Activated CD4-positive, alpha-beta T cell treated with anti-CD3 and anti-CD28 coated beads for 36 hours (primary cell): ENCODE data around the gene RSBN1L. TPM values are rescaled to one million over a fixed set of nuclear protein-coding genes. Genes with fewer than 3 reads are reported as not detected.

Source experiments
- ATAC-seq: fragments of 200-7000 bp; cut with Tn5 transposase; one replicate; pipeline ENCODE4 v1.10.0; 2021; ENCODE audit warnings: mild to moderate bottlenecking, moderate library complexity
- CTCF ChIA-PET: fragments of 350-600 bp; sonication (Branson Sonifier 250); formaldehyde crosslinking; loops from one replicate; lab custom pipeline; 2021; ENCODE audit warnings: antibody characterized with exemption; lab: Charles Lee
- POLR2A ChIA-PET: fragments of 350-600 bp; sonication (Branson Sonifier 250); formaldehyde crosslinking; loops from one replicate; lab custom pipeline; 2021; ENCODE audit warnings: antibody characterized with exemption, inconsistent platforms; lab: Charles Lee
- DNase-seq: peaks from one replicate; pipeline ENCODE4 v3.0.0-alpha.2; 2020
- H3K27ac Mint-ChIP-seq: one replicate; pipeline ENCODE4 v1.8.0; 2021; ENCODE audit warnings: mixed read lengths
- H3K27me3 Mint-ChIP-seq: one replicate; pipeline ENCODE4 v1.8.0; 2021; ENCODE audit warnings: mixed read lengths
- H3K36me3 Mint-ChIP-seq: one replicate; pipeline ENCODE4 v1.8.0; 2021; ENCODE audit warnings: low read depth, mixed read lengths
- H3K4me1 Mint-ChIP-seq: one replicate; pipeline ENCODE4 v1.8.0; 2021; ENCODE audit warnings: mixed read lengths
- H3K4me3 Mint-ChIP-seq: one replicate; pipeline ENCODE4 v1.8.0; 2021; ENCODE audit warnings: mild to moderate bottlenecking, moderate library complexity, mixed read lengths
- H3K9me3 Mint-ChIP-seq: one replicate; pipeline ENCODE4 v1.8.0; 2021; ENCODE audit warnings: low read depth, mixed read lengths
- intact Hi-C, 2 experiments: fragments of 100-400 bp; cut with DNase I in 1 of 2; cut with micrococcal nuclease in 1 of 2; formaldehyde crosslinking; loops; one replicate each; pipeline versions ENCODE4 v1.14.2 to v1.15.1; 2022 to 2024; cut with DNase I, micrococcal nuclease
- total RNA-seq, 2 experiments: library from RNA; stranded (reverse); gene quantifications; one replicate each; pipeline ENCODE4 v1.2.3, GENCODE V29; 2021

RSBN1L gene
- total RNA-seq, 2 experiments from 2014 or later: 21.0 to 26.3 TPM

- Mint-ChIP-seq H3K4me1 (no peaks in the 10 kb centered on the region), H3K27ac (no peak overlapping the region), H3K4me3 (no peak overlapping the region), H3K36me3 (peaks cover 17% of the 10 kb centered on the region), H3K9me3 (no peaks in the 10 kb centered on the region), H3K27me3 (no peaks in the 10 kb centered on the region)
- ChIA-PET POLR2A (no interaction called here), CTCF (interaction anchor here (0.6 kb wide), 1 partner anchor 252 kb away, joined by 3 read pairs; no protein-coding TSS in a partner anchor)
- peak; percentile 16 for ATAC-seq
- DNase-seq: no peak
- intact Hi-C loops: no loop called here
Observed at GRCh38 chr7:77788327-77788902, 92.2 kb downstream of the RSBN1L start.

- no peaks in the 10 kb centered on the region for H3K27me3 Mint-ChIP-seq
- H3K36me3 Mint-ChIP-seq: peaks cover 16% of the 10 kb centered on the region
- ChIA-PET CTCF (interaction anchor here (0.6 to 0.9 kb wide), 3 partner anchors 11 to 393 kb away, joined by 3 read pairs; no protein-coding TSS in a partner anchor), POLR2A (no interaction called here)
- H3K27ac Mint-ChIP-seq: no peak overlapping the region
- H3K4me3 Mint-ChIP-seq: no peak overlapping the region
- H3K9me3 Mint-ChIP-seq: no peaks in the 10 kb centered on the region
- no peak for ATAC-seq
- H3K4me1 Mint-ChIP-seq: peaks cover 18% of the 10 kb centered on the region
- intact Hi-C loops: no loop called here
- DNase-seq: no peak
Observed at GRCh38 chr7:77791336-77791735, 95.1 kb downstream of the RSBN1L start.

GRCh38 chr7:77791956-77792355, 95.7 kb downstream of the RSBN1L start:
- Mint-ChIP-seq H3K4me3 (no peak overlapping the region), H3K9me3 (no peaks in the 10 kb centered on the region), H3K27me3 (no peaks in the 10 kb centered on the region), H3K27ac (no peak overlapping the region), H3K36me3 (peaks cover 16% of the 10 kb centered on the region), H3K4me1 (peaks cover 24% of the 10 kb centered on the region)
- POLR2A ChIA-PET: no interaction called here
- intact Hi-C loops: no loop called here
- ATAC-seq (no peak), DNase-seq (no peak)
- CTCF ChIA-PET: interaction anchor here (0.6 to 0.9 kb wide), 3 partner anchors 10 to 394 kb away, joined by 3 read pairs; no protein-coding TSS in a partner anchor

GRCh38 chr7:77794000-77794399, 97.7 kb downstream of the RSBN1L start:
- H3K27ac Mint-ChIP-seq: no peak overlapping the region
- peaks cover 17% of the 10 kb centered on the region for H3K36me3 Mint-ChIP-seq
- POLR2A ChIA-PET: no interaction called here
- no peak overlapping the region for H3K4me3 Mint-ChIP-seq
- DNase-seq (no peak), ATAC-seq (no peak)
- CTCF ChIA-PET: no interaction called here
- peaks cover 31% of the 10 kb centered on the region for H3K4me1 Mint-ChIP-seq
- intact Hi-C loops: no loop called here
- no peaks in the 10 kb centered on the region for H3K9me3 Mint-ChIP-seq
- H3K27me3 Mint-ChIP-seq: no peaks in the 10 kb centered on the region

GRCh38 chr7:77796109-77796508, 99.8 kb downstream of the RSBN1L start:
- H3K4me3 Mint-ChIP-seq: peak overlapping the region; percentile 83
- no peak for DNase-seq
- peak overlapping the region; percentile 2 for H3K27ac Mint-ChIP-seq
- peaks cover 17% of the 10 kb centered on the region for H3K36me3 Mint-ChIP-seq
- no peaks in the 10 kb centered on the region for H3K27me3 Mint-ChIP-seq
- ATAC-seq: no peak
- no peaks in the 10 kb centered on the region for H3K9me3 Mint-ChIP-seq
- POLR2A ChIA-PET: no interaction called here
- intact Hi-C loops: loop anchor here (5.0 kb wide), 4 partner anchors 106 to 1404 kb away; no protein-coding TSS in a partner anchor
- peaks cover 46% of the 10 kb centered on the region for H3K4me1 Mint-ChIP-seq
- CTCF ChIA-PET: interaction anchor here (0.6 kb wide), 1 partner anchor 245 kb away, joined by 3 read pairs; no protein-coding TSS in a partner anchor

DNA sequence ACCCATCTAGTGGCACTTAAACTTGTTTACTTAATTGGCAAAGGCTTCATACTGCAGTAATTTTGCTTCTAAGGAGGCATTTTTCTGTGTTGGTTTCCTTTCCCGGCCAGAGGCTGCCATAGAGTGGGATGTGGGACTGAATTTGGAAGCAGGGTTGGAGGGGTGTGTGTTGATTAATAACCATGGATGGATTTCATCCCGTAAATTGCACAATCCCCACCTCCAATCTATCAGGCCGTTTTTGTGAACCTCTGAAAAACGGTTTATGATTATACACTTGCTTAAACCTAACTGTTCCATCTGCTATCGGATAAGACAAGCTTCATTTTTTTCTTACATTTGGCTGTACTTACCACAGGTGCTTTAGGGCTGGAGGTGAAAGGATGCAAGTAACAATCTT, 100.7 kb downstream of the RSBN1L start:
- peaks cover 52% of the 10 kb centered on the region for H3K4me1 Mint-ChIP-seq
- peak overlapping the region; percentile 94 for H3K27ac Mint-ChIP-seq
- no peaks in the 10 kb centered on the region for H3K27me3 Mint-ChIP-seq
- intact Hi-C loops: loop anchor here (5.0 kb wide), 4 partner anchors 105 to 1405 kb away; no protein-coding TSS in a partner anchor
- peaks cover 17% of the 10 kb centered on the region for H3K36me3 Mint-ChIP-seq
- DNase-seq (no peak), ATAC-seq (no peak)
- ChIA-PET POLR2A (no interaction called here), CTCF (interaction anchor here (0.8 to 0.9 kb wide), 2 partner anchors 14 to 139 kb away, joined by 3 to 4 read pairs; no protein-coding TSS in a partner anchor)
- H3K4me3 Mint-ChIP-seq: peak overlapping the region; percentile 83
- H3K9me3 Mint-ChIP-seq: no peaks in the 10 kb centered on the region

DNA sequence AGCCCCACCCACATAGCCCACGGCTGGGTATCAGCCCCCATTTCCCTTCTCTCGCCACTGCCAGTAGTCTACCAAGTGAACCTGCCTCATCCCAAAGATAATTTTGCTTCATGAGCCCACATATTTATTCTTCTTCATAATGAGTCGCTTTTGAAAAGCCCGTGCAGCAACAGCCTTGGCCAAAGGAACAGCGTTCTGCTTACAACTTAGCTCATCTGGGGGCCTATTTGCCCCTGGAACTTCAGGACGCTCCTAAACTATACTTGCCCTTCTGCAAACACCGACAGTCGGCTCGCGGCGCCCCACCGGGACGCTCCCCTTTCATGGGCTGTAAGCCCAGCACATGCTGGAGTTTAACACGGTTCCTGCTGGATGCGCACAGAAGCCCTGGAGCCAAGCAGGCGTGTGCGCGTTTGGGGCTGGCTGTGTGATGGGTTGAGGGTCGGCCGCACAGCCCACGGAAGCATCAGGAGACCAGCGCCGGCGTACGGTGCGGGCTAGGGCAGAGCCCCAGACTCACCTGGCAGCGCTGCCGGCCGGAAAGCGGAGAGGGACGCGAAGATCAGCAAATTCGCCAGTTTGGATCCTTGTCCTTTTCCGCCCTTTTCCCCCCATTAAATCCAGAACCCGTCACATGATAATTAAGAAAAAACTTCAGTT, 101.6 kb downstream of the RSBN1L start:
- Mint-ChIP-seq H3K4me3 (peak overlapping the region; percentile 83), H3K9me3 (no peaks in the 10 kb centered on the region), H3K4me1 (peaks cover 61% of the 10 kb centered on the region), H3K36me3 (peaks cover 17% of the 10 kb centered on the region), H3K27ac (peak overlapping the region; percentile 94), H3K27me3 (no peaks in the 10 kb centered on the region)
- CTCF ChIA-PET: interaction anchor here (0.5 to 2.2 kb wide), 8 partner anchors 13 to 382 kb away, joined by 3 to 7 read pairs (median 4); partner anchors contain the start of gene GSAP
- DNase-seq (no peak), ATAC-seq (peak; percentile 35)
- POLR2A ChIA-PET: interaction anchor here (0.5 to 1.2 kb wide), 3 partner anchors 77 to 102 kb away, joined by 3 to 4 read pairs (median 3); no protein-coding TSS in a partner anchor
- intact Hi-C loops: loop anchor here (1.0 to 5.0 kb wide), 9 partner anchors 33 to 1406 kb away; partner anchors contain the start of genes RSBN1L (in 2 of the 2) and PTPN12 (in 1 of the 2)

- POLR2A ChIA-PET: interaction anchor here (1.0 to 1.2 kb wide), 2 partner anchors 77 to 103 kb away, joined by 3 to 4 read pairs; no protein-coding TSS in a partner anchor
Observed at GRCh38 chr7:77798394-77799077, 102.3 kb downstream of the RSBN1L start, which contains the start of the genes PHTF2 and TMEM60. Gene PHTF2 (plus strand): TSS chr7:77798773. Gene TMEM60 (minus strand): TSS chr7:77798434. CDS start chr7:77794373, 4,061 bp downstream.

DNA sequence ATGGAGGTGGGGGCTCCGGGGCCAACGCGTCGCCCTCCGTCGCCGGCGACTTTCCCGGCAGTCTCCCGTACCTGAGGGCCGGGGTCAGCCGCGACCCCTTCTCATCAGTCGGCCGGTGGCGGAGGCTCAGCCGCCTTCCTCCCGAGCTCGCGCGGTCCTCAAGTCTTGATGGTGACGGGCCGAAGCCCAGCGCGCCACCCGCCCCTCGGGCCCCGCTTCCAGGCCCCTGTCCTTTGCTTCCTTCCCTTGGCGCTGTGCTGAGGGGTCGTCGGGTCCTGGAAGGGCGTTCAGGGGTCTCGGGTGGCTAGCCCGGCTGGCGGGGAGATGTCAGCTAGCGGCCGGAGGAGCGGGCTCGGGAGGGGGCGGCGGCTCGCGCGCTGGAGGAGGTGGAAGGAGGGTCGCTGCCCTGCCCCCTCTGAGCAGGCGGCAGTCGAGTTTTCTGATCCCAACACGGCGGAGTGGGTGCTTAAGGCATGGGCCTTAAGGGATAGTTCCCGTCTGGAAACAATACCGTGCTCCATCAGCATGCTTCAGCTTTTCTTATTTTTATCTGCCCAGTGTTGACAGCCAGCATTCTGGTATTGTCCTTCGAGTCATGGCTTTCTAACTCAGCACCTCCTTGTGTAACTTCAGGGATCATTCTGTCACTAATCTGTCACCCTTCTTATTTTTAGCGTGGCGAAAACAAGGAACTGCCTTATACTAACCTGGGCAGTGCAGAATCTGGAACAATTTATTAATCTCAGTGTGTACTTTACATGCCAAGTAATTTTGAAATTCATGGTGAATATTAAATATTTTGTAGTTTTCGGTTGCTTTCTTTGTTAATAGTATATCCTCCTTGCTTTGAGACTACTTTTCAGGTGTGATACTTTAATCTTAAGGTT, 103.1 kb downstream of the RSBN1L start:
- peaks cover 11% of the 10 kb centered on the region for H3K36me3 Mint-ChIP-seq
- no peaks in the 10 kb centered on the region for H3K9me3 Mint-ChIP-seq
- POLR2A ChIA-PET: interaction anchor here (1.0 to 1.2 kb wide), 2 partner anchors 78 to 103 kb away, joined by 3 to 4 read pairs; no protein-coding TSS in a partner anchor

More at GRCh38 chr7:77798394-77799077, 102.3 kb downstream of the RSBN1L start, which contains the start of the genes PHTF2 and TMEM60:
- no peaks in the 10 kb centered on the region for H3K9me3 Mint-ChIP-seq
- intact Hi-C loops: loop anchor here (1.0 to 5.0 kb wide), 9 partner anchors 33 to 1406 kb away; partner anchors contain the start of genes RSBN1L (in 2 of the 2) and PTPN12 (in 1 of the 2)
- H3K4me3 Mint-ChIP-seq: peak within 1 kb of the TSS; percentile 83
- peak; percentile 93 for ATAC-seq
- CTCF ChIA-PET: interaction anchor here (0.7 to 2.2 kb wide), 10 partner anchors 12 to 382 kb away, joined by 3 to 7 read pairs (median 3); partner anchors contain the start of gene GSAP
- H3K4me1 Mint-ChIP-seq: peaks cover 68% of the 10 kb centered on the region
- peaks cover 17% of the 10 kb centered on the region for H3K36me3 Mint-ChIP-seq
- H3K27me3 Mint-ChIP-seq: no peaks in the 10 kb centered on the region
- peak within 1 kb of the TSS; percentile 94 for H3K27ac Mint-ChIP-seq
- peak; percentile 96 for DNase-seq

DNA sequence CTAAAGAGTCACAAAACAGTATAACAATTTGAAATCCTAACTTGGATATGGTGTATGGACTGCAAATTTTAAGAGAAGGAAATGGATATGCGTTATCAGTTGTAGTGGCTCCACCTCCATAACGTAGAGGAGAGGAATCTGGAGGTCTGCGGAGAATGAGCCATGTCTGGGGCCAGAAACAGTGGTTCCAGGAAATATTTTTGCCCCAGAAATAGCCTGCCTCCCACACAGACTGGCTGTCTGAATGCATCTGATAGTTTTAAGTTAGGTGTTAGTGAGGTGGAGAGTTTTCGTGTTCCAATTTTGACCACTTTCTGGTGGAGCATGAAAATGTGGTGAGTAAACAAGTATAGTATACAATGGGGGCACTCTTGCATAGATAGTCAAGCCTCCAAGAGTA, 103.9 kb downstream of the RSBN1L start:
- CTCF ChIA-PET: interaction anchor here (2.2 kb wide), 1 partner anchor 31 kb away, joined by 7 read pairs; no protein-coding TSS in a partner anchor
- H3K27ac Mint-ChIP-seq: peak overlapping the region; percentile 94
- no peak for ATAC-seq
- no peaks in the 10 kb centered on the region for H3K27me3 Mint-ChIP-seq
- H3K4me3 Mint-ChIP-seq: peak overlapping the region; percentile 83
- POLR2A ChIA-PET: no interaction called here
- H3K36me3 Mint-ChIP-seq: peaks cover 10% of the 10 kb centered on the region
- peaks cover 2% of the 10 kb centered on the region for H3K9me3 Mint-ChIP-seq
- intact Hi-C loops: loop anchor here in 1 of 2 experiments (5.0 kb wide), 1 partner anchor 102 kb away; no protein-coding TSS in a partner anchor
- peak; percentile 25 for DNase-seq
- H3K4me1 Mint-ChIP-seq: peaks cover 71% of the 10 kb centered on the region

More for the DNA sequence above, 103.1 kb downstream of the RSBN1L start:
- intact Hi-C loops: loop anchor here (2.0 to 5.0 kb wide), 6 partner anchors 103 to 1407 kb away; partner anchors contain the start of gene PTPN12 (in 1 of the 2)
- H3K27ac Mint-ChIP-seq: peak overlapping the region; percentile 94
- ATAC-seq (no peak), DNase-seq (peak; percentile 43)
- CTCF ChIA-PET: interaction anchor here (0.7 to 2.2 kb wide), 9 partner anchors 12 to 325 kb away, joined by 3 to 7 read pairs (median 4); no protein-coding TSS in a partner anchor
- peaks cover 68% of the 10 kb centered on the region for H3K4me1 Mint-ChIP-seq
- H3K4me3 Mint-ChIP-seq: peak overlapping the region; percentile 83
- no peaks in the 10 kb centered on the region for H3K27me3 Mint-ChIP-seq
